Prostate gland (tissue), 2 donors: ENCODE measurements around the gene TMEM126B.

Source experiments
- POLR2A ChIP-seq: fragments of 450-650 bp; IDR thresholded peaks from one replicate; pipeline ENCODE4 v1.6.1; 2016; ENCODE audit warnings: antibody characterized with exemption, mild to moderate bottlenecking
- POLR2AphosphoS5 ChIP-seq: sonication (generic); formaldehyde crosslinking; IDR thresholded peaks from one replicate; pipeline ENCODE4 v1.6.1; 2017; ENCODE audit warnings: antibody characterized with exemption
- TF ChIP-seq, protein P1 (sequence below), 4 experiments: fragments of 200-600 bp in 2 of 4; fragments of 450-650 bp in 2 of 4; sonication (generic) in 2 of 4; IDR thresholded peaks; 1 replicate in 3 of 4; 2 replicates in 1 of 4; pipeline ENCODE4 v1.5.1; 2016 to 2019; ENCODE audit warnings: antibody characterized with exemption in 4 of 4, mild to moderate bottlenecking in 2 of 4, moderate library complexity in 2 of 4

DNA sequence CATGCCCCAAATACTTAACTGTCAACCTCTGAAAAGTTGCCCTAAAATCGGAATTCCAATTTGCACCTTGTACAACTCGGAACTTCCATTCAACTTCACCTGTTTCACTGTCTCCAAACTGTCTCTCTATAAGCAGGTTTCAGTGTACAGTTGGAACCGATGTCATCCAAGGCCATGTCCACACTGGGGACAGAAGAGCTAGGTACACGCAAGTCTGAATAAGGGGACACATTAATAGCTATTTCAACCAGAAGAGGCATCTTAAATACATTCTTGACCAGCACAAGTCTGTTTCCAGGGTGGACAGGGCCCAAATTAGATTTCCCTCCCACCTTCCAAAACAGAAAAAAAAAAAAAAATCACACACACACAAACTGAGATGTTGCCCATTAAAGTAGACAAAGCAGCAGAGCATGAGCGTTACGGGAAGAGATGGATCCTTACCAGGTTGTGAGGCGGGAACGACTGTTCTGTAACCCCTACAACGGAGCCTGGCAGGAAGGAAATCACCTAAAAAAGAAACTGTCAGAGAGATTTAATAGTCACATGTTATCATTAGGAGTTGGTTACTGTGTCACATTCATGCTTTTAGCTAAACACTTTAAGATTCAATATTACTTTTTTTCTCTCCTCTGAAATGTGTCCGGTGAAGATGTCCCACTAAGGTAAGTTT, 34.8 kb downstream of the TMEM126B start:
- TF ChIP-seq, protein P1, sequence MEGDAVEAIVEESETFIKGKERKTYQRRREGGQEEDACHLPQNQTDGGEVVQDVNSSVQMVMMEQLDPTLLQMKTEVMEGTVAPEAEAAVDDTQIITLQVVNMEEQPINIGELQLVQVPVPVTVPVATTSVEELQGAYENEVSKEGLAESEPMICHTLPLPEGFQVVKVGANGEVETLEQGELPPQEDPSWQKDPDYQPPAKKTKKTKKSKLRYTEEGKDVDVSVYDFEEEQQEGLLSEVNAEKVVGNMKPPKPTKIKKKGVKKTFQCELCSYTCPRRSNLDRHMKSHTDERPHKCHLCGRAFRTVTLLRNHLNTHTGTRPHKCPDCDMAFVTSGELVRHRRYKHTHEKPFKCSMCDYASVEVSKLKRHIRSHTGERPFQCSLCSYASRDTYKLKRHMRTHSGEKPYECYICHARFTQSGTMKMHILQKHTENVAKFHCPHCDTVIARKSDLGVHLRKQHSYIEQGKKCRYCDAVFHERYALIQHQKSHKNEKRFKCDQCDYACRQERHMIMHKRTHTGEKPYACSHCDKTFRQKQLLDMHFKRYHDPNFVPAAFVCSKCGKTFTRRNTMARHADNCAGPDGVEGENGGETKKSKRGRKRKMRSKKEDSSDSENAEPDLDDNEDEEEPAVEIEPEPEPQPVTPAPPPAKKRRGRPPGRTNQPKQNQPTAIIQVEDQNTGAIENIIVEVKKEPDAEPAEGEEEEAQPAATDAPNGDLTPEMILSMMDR (IDR thresholded peaks at IDR 0.05), result no peak
- TF ChIP-seq POLR2AphosphoS5 (no peak), POLR2A (no peak)
